ENCODE results near the gene RIN1.

The RIN1 gene

DNA sequence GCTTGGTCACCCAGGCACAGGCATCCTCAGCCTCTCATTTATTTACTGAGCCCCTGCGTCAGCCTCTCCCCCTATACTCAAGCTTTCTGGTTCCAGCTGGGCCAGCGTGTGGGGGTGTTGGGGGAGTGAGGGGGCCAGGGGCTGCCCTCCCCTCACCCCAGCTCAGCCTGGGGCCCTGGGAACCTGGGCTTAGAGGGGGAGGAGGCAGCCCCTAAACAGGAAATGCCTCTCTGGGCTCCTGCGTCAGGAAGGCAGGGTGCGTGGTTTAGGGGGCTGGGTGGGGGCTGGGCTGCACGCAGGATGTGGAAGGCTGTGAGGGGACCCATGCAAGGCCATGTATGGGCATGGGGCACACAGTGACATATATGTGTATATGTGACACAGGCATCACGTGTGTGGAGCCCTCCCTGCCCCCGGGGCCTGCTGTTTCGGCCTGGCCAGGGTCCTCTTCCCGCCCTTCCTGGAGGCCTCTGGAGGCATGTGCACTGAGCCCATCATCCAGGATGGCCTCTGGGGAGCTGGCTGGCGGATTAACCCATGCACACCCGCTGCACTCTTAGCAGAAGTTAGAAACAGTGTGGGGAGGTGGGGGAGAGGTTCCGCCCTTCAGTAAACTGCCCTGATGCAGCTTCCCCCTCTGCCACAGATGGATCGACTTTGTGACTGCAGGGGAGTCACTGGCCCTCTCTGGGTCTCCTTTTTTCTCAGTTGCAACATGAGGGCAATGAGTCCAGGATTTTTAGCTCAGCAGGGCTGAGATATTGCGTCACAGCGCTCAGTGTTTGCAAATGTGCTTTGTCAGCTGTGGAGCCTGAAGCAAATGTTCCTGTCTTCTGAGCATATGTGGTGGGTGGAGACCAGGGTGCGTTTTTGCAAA is 18.3 kb downstream of the RIN1 start (continued):
- TF ChIP-seq, protein P1, sequence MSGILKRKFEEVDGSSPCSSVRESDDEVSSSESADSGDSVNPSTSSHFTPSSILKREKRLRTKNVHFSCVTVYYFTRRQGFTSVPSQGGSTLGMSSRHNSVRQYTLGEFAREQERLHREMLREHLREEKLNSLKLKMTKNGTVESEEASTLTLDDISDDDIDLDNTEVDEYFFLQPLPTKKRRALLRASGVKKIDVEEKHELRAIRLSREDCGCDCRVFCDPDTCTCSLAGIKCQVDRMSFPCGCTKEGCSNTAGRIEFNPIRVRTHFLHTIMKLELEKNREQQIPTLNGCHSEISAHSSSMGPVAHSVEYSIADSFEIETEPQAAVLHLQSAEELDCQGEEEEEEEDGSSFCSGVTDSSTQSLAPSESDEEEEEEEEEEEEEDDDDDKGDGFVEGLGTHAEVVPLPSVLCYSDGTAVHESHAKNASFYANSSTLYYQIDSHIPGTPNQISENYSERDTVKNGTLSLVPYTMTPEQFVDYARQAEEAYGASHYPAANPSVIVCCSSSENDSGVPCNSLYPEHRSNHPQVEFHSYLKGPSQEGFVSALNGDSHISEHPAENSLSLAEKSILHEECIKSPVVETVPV (CRISPR knock-in tag; IDR thresholded peaks at IDR 0.05) = no peak
- TF ChIP-seq PPARA (CRISPR knock-in tag; IDR thresholded peaks at IDR 0.05; ENCODE audit: borderline replicate concordance) = no peak

- no peak for TF ChIP-seq PPARA (CRISPR knock-in tag; IDR thresholded peaks at IDR 0.05; ENCODE audit: borderline replicate concordance)
- TF ChIP-seq CREB5 (CRISPR knock-in tag; IDR thresholded peaks at IDR 0.05; ENCODE audit: low read depth) = no peak
- no peak for TF ChIP-seq ARNTL (CRISPR knock-in tag; IDR thresholded peaks at IDR 0.05; ENCODE audit: borderline replicate concordance, low read depth)
- TF ChIP-seq OSR1 (CRISPR knock-in tag; IDR thresholded peaks at IDR 0.05) = no peak
- no peak for TF ChIP-seq ZFP30 (CRISPR knock-in tag; IDR thresholded peaks at IDR 0.05)
- no peak for TF ChIP-seq SNAI2 (CRISPR knock-in tag; IDR thresholded peaks at IDR 0.05)
- TF ChIP-seq, protein P1 (CRISPR knock-in tag; IDR thresholded peaks at IDR 0.05) = no peak
- TF ChIP-seq TCF4 (CRISPR knock-in tag; IDR thresholded peaks at IDR 0.05; ENCODE audit: borderline replicate concordance) = no peak
- no peak for TF ChIP-seq ZNF70 (CRISPR knock-in tag; IDR thresholded peaks at IDR 0.05)
- no peak for TF ChIP-seq TOX (CRISPR knock-in tag; IDR thresholded peaks at IDR 0.05; ENCODE audit: borderline replicate concordance)
- no peak for TF ChIP-seq PATZ1 (CRISPR knock-in tag; IDR thresholded peaks at IDR 0.05; ENCODE audit: borderline replicate concordance)
- TF ChIP-seq, protein P2, sequence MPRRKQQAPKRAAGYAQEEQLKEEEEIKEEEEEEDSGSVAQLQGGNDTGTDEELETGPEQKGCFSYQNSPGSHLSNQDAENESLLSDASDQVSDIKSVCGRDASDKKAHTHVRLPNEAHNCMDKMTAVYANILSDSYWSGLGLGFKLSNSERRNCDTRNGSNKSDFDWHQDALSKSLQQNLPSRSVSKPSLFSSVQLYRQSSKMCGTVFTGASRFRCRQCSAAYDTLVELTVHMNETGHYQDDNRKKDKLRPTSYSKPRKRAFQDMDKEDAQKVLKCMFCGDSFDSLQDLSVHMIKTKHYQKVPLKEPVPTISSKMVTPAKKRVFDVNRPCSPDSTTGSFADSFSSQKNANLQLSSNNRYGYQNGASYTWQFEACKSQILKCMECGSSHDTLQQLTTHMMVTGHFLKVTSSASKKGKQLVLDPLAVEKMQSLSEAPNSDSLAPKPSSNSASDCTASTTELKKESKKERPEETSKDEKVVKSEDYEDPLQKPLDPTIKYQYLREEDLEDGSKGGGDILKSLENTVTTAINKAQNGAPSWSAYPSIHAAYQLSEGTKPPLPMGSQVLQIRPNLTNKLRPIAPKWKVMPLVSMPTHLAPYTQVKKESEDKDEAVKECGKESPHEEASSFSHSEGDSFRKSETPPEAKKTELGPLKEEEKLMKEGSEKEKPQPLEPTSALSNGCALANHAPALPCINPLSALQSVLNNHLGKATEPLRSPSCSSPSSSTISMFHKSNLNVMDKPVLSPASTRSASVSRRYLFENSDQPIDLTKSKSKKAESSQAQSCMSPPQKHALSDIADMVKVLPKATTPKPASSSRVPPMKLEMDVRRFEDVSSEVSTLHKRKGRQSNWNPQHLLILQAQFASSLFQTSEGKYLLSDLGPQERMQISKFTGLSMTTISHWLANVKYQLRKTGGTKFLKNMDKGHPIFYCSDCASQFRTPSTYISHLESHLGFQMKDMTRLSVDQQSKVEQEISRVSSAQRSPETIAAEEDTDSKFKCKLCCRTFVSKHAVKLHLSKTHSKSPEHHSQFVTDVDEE (CRISPR knock-in tag; IDR thresholded peaks at IDR 0.05) = no peak
- no peak for TF ChIP-seq RARB (CRISPR knock-in tag; IDR thresholded peaks at IDR 0.05)
- TF ChIP-seq ISL1 (CRISPR knock-in tag; IDR thresholded peaks at IDR 0.05) = no peak
- TF ChIP-seq ZNF8 (CRISPR knock-in tag; IDR thresholded peaks at IDR 0.05) = no peak
- no peak for ATAC-seq
These were observed 18.9 kb downstream of the RIN1 start for GRCh38 chr11:66317322-66317722.

DNA sequence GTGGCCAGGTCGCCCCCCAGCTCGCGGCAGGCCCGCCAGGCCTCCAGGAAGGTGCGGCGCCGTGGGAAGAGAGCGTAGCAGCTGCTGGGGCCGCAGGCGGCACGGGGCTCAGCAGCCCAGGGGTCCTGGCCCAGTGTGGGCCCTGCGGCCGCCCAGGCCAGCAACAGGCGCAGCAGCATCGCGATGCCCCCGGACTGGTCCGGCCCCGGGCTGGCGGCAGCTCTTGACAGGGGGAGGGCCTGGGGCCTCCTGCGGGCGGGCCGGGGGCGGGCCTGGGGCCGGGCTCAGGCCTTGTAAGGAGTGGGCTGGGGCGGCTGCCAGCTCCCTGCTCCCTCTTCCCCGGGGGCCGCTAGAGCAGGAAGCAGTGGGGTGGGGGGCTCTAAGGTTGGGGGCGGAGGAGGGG is 19.4 kb downstream of the RIN1 start, which contains the start of gene CD248:
TSS of gene CD248 (minus strand) at position 196 of the 403 bp plus-strand sequence. CDS start at position 179, 17 bp downstream.
- ATAC-seq = no peak
- TF ChIP-seq CREB5 (CRISPR knock-in tag; IDR thresholded peaks at IDR 0.05; ENCODE audit: low read depth) (no peak), ZC3H10 (CRISPR knock-in tag; IDR thresholded peaks at IDR 0.05) (no peak), RARB (CRISPR knock-in tag; IDR thresholded peaks at IDR 0.05) (no peak), TOX (CRISPR knock-in tag; IDR thresholded peaks at IDR 0.05; ENCODE audit: borderline replicate concordance) (no peak), ZNF8 (CRISPR knock-in tag; IDR thresholded peaks at IDR 0.05) (no peak), ZNF70 (CRISPR knock-in tag; IDR thresholded peaks at IDR 0.05) (no peak), ESRRG (CRISPR knock-in tag; IDR thresholded peaks at IDR 0.05) (no peak), SNAI2 (CRISPR knock-in tag; IDR thresholded peaks at IDR 0.05) (no peak), ARNTL (CRISPR knock-in tag; IDR thresholded peaks at IDR 0.05; ENCODE audit: borderline replicate concordance, low read depth) (no peak), PPARA (CRISPR knock-in tag; IDR thresholded peaks at IDR 0.05; ENCODE audit: borderline replicate concordance) (no peak), TCF4 (CRISPR knock-in tag; IDR thresholded peaks at IDR 0.05; ENCODE audit: borderline replicate concordance) (no peak)
- TF ChIP-seq, protein P3, sequence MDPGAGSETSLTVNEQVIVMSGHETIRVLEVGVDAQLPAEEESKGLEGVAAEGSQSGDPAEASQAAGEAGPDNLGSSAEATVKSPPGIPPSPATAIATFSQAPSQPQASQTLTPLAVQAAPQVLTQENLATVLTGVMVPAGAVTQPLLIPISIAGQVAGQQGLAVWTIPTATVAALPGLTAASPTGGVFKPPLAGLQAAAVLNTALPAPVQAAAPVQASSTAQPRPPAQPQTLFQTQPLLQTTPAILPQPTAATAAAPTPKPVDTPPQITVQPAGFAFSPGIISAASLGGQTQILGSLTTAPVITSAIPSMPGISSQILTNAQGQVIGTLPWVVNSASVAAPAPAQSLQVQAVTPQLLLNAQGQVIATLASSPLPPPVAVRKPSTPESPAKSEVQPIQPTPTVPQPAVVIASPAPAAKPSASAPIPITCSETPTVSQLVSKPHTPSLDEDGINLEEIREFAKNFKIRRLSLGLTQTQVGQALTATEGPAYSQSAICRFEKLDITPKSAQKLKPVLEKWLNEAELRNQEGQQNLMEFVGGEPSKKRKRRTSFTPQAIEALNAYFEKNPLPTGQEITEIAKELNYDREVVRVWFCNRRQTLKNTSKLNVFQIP (CRISPR knock-in tag; IDR thresholded peaks at IDR 0.05; ENCODE audit: borderline replicate concordance, low read depth) = no peak
- TF ChIP-seq, protein P2 (CRISPR knock-in tag; IDR thresholded peaks at IDR 0.05) = no peak

All from SK-N-SH treated with all-trans-retinoic acid at 6 μM for 48 hours (cell line).